ENCODE results near the gene CCDC68. TPM values are rescaled to one million over a fixed set of nuclear protein-coding genes. Genes with fewer than 3 reads are reported as not detected.

CCDC68 gene
- polyA plus RNA-seq, 4 donors, result 8.3 to 9.6 (median 9.1) TPM

- no peak for DNase-seq (ENCODE audit: low read depth in 4 of 4, low spot score in 3 of 4)
Measured at GRCh38 chr18:54926593-54927325, 32.5 kb downstream of the CCDC68 start.

GRCh38 chr18:54924948-54925347 lies 34.3 kb downstream of the CCDC68 start:
- no peak for DNase-seq (ENCODE audit: low read depth in 4 of 4, low spot score in 3 of 4)

GRCh38 chr18:54923339-54923956 lies 35.8 kb downstream of the CCDC68 start:
- DNase-seq (ENCODE audit: low read depth in 4 of 4, low spot score in 3 of 4), result no peak

- DNase-seq (ENCODE audit: low read depth in 4 of 4, low spot score in 3 of 4), result no peak
Measured at GRCh38 chr18:54919412-54919811, 39.8 kb downstream of the CCDC68 start.

- DNase-seq (ENCODE audit: low read depth in 4 of 4, low spot score in 3 of 4), result no peak
Measured at GRCh38 chr18:54918060-54918459, 41.2 kb downstream of the CCDC68 start.

GRCh38 chr18:54916507-54916906 lies 42.8 kb downstream of the CCDC68 start:
- no peak for DNase-seq (ENCODE audit: low read depth in 4 of 4, low spot score in 3 of 4)

- no peak for DNase-seq (ENCODE audit: low read depth in 4 of 4, low spot score in 3 of 4)
Measured at GRCh38 chr18:54914816-54915215, 44.4 kb downstream of the CCDC68 start.

- DNase-seq (ENCODE audit: low read depth in 4 of 4, low spot score in 3 of 4), result no peak
Measured at GRCh38 chr18:54911551-54911950, 47.7 kb downstream of the CCDC68 start.

- no peak for DNase-seq (ENCODE audit: low read depth in 4 of 4, low spot score in 3 of 4)
Measured at GRCh38 chr18:54910161-54910919, 48.9 kb downstream of the CCDC68 start.

GRCh38 chr18:54909538-54909937 lies 49.7 kb downstream of the CCDC68 start:
- no peak for DNase-seq (ENCODE audit: low read depth in 4 of 4, low spot score in 3 of 4)

- DNase-seq (ENCODE audit: low read depth in 4 of 4, low spot score in 3 of 4), result no peak
Measured at GRCh38 chr18:54906331-54907185, 52.7 kb downstream of the CCDC68 start.

GRCh38 chr18:54905629-54906028 lies 53.6 kb downstream of the CCDC68 start:
- no peak for DNase-seq (ENCODE audit: low read depth in 4 of 4, low spot score in 3 of 4)

- DNase-seq (ENCODE audit: low read depth in 4 of 4, low spot score in 3 of 4), result no peak
Measured at GRCh38 chr18:54904581-54904980, 54.7 kb downstream of the CCDC68 start.

GRCh38 chr18:54900290-54900689 lies 59.0 kb downstream of the CCDC68 start:
- DNase-seq (ENCODE audit: low read depth in 4 of 4, low spot score in 3 of 4), result no peak

- DNase-seq (ENCODE audit: low read depth in 4 of 4, low spot score in 3 of 4), result no peak
Measured at GRCh38 chr18:54899500-54899899, 59.8 kb downstream of the CCDC68 start.

- no peak for DNase-seq (ENCODE audit: low read depth in 4 of 4, low spot score in 3 of 4)
Measured at GRCh38 chr18:54888933-54889332, 70.3 kb downstream of the CCDC68 start.

- DNase-seq (ENCODE audit: low read depth in 4 of 4, low spot score in 3 of 4), result no peak
Measured at GRCh38 chr18:54888378-54888777, 70.9 kb downstream of the CCDC68 start.

- no peak for DNase-seq (ENCODE audit: low read depth in 4 of 4, low spot score in 3 of 4)
Measured at GRCh38 chr18:54883816-54884604, 75.3 kb downstream of the CCDC68 start.

GRCh38 chr18:54882318-54882717 lies 76.9 kb downstream of the CCDC68 start:
- no peak for DNase-seq (ENCODE audit: low read depth in 4 of 4, low spot score in 3 of 4)

- DNase-seq (ENCODE audit: low read depth in 4 of 4, low spot score in 3 of 4), result no peak
Measured at GRCh38 chr18:54881229-54881768, 78.0 kb downstream of the CCDC68 start.
